ENCODE results near the gene RFX2.
A peak's percentile ranks its signal among the peaks of the same experiment; 100 is the strongest.
"Not testable (repeated sequence)": the region's sequence is repeated elsewhere in the genome, so short reads cannot be mapped to it uniquely, and the experiment has no call there.

Gene RFX2

DNA sequence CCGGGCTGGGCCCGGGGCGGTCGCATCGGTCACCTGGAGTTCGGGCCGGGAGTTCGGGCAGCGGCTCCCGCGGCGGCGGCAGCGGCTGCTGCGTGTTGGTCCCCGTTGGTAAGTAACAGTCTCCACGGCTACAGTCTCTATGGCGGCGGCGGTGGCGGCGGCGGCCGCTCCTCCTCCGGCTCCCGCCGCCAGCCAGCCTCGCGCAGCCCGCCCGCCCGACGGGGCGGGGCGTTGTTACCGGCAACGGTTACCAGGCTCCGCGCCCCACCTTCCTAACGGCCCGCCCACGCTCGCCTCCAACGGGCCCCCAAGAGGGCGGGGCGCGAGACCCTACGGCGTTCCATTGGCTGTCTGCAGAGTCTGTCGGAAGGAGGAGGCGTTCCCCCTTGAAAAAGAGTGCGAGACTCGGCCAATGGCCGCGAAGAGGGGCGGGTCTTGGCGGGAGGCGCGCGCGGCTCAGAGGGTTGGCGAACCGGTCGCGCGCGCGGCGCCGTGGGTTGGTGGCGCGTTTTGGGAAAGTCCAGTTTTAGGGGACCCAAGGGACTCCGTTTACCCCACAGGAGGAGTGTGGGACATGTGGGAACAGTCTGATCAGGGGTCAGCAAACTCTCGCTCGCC lies at the start of gene RFX2:
Gene RFX2 (minus strand): TSS at position 141 of the 618 bp plus-strand sequence. CDS start 63,004 bp downstream, outside the sequence.
- peak; percentile 100 for DNase-seq

GRCh38 chr19:6156033-6156432 lies 45.7 kb upstream of the RFX2 start:
- DNase-seq = peak in 1 of 3 donors; percentile 2

DNA sequence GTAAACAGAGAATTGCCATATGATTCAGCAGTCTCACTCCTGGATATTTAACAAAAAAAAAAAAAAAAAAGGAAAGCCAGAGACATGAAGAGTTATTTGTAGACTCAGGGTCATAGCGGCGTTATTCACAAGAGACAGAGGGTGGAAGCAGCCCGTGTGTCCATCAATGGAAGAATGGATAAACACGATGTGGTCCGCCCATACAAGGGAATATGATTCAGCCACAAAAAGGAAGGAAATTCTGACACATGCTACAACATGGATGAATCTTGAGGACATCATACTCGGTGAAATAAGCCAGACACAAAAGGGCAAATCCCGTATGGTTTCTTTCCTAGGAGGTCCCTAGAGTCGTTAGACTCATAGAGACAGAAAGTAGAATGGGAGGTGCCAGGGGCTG lies 40.0 kb upstream of the RFX2 start:
- no peak for DNase-seq

- no peak for DNase-seq
Measured at GRCh38 chr19:6141217-6141616, 30.9 kb upstream of the RFX2 start.

DNA sequence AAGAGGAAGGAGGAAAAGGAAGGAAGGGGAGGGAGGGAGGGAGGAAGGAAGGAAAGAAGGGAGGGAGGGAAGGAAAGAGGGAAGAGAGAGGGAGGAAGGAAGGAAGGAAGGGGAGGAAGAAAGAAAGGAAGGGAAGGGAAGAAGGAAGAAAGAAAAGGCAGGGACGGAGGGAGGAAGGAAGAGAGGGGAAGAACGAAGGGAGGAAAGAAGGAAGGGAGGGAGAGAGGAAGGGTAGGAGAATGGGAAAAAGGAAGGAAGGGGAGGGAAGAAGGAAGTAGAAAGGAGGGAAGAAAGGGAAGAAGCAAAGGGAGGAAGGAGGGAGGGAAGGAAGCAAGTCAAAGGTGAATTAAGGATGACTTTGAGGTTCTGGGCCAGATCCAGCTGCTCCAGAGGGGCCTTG lies 28.2 kb upstream of the RFX2 start:
- DNase-seq = no peak

- no peak for DNase-seq
Measured at GRCh38 chr19:6138066-6138465, 27.8 kb upstream of the RFX2 start.

- DNase-seq = no peak
Measured at GRCh38 chr19:6133231-6133630, 22.9 kb upstream of the RFX2 start.

DNA sequence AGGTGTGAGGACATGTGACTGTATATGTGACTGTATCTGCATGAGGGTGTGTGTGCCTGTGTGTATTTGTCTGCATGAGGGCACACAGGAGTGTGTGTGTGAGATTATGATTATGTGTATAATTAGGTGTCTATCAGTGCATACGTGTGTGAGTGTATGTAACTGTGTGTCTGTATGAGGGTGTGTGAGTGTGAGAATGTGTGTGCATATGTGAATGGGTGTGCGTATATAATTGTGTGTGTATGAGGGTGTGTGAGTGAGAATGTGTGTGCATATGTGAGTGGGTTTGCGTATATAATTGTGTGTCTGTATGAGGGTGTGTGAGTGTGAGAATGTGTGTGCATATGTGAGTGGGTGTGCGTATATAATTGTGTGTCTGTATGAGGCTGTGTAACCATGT lies 22.2 kb upstream of the RFX2 start:
- DNase-seq = no peak

- no peak for DNase-seq
Measured at GRCh38 chr19:6127716-6128335, 17.5 kb upstream of the RFX2 start.

DNA sequence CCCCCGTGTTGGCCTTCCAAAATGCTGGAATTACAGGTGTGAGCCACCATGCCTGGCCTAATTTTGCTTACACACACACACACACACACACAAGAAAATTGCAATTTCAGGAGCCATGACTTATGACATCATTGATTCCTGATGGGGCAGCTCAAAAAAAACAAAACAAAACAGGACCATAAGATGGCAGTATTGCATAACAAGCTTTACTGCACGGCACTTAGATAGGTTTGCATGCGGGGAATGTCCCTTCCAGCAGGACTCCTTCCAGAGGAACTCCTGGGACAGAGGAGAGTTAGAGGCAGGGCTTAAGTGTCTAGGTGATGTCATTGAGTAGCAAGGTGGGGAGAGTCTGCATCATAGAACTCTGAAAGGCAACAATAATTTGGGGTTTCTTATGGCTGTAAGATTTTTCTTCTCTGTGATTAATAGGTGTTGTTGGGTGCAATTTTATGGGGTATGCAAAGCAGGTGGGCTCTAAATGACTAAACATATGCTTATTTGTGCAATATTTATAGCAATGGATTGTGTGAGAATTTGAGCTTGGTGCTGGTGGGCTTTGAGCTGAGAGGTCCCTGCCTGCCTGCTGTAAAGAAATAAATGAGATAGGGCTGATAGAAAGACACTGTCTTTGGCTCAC lies 16.2 kb upstream of the RFX2 start:
- DNase-seq = peak; percentile 82 to 87 (median 86)

DNA sequence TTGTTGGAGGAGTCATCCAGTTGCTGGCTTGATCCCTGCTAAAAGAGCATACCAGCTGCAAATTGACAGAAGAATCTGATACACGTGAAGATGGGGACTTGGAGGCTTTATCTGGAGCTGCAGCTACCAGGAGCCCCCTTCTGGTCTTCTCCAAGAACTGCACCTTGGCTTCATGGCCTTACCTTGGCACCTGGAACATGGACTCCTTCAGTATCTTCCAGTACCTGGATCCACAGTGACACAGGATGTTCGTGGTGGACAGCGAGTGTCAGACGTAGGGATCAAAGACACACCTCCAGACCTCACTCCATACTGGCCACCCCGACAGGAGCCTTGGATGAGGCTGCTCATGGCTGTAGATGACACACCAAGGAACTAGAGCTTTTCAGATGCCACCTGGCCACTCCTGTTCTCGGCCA lies 15.3 kb upstream of the RFX2 start:
- peak; percentile 79 to 85 (median 81) for DNase-seq

DNA sequence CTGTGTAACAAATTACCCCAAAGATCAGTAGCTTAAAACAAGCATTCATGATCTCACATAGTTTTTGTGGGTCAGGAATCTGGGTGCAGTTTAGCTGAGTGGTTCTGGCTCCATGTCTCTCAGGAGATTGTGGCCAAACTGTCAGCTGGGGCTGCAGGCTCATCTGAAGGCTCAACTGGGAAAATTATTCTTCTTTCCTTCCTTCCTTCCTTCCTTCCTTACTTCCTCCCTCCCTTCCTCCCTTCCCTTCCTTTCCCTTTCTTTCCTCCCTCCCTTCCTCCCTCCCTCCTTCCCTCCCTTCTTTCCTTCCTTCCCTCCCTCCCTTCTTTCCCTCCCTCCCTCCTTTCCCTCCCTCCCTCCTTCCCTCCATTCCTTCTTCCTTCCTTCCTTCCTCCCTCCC lies 8.7 kb upstream of the RFX2 start:
- no peak for DNase-seq

DNA sequence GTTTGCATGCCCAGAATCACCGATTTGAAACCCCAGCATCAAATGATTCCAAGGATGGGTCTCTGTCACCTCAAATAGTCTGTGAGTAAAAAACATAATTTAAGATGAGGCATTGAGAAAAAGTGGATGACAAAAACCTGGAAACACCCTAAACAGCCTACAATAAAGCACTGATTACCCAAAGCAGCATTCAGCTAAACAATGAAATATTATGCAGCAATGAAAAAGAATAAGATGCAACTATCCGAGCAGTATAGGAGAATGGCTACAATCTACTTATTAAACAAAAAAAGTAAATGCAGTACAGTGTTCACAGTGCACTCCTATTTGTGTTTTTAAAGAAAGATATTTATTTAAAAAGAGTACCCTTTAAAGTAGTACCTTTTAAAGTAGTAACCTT lies 7.7 kb upstream of the RFX2 start:
- DNase-seq = no peak

DNA sequence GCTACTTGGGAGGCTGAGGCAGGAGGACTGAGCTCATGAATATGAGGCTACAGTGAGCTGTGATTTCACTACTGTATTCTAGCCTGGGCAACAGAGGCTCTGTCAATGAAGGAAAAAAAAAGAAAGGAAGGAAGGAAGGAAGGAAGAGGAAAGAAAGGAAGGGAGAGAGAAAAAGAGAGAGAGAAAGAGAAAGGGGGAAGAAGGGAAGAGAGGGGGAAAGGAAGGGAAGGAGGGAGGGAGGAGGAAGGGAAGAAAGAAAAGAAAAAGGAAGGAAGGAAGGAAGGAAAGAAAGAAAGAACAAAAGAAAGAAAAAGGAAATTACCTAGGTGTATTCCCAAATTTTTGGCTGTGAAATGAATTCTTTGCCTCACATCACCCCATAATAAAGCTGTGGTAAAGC lies 7.2 kb upstream of the RFX2 start:
- no peak for DNase-seq

- DNase-seq = peak; percentile 29 to 64 (median 35)
Measured at GRCh38 chr19:6116749-6117430, 6.6 kb upstream of the RFX2 start.

GRCh38 chr19:6115992-6116391 lies 5.7 kb upstream of the RFX2 start:
- no peak for DNase-seq

- peak; percentile 86 to 90 (median 88) for DNase-seq
Measured at GRCh38 chr19:6113616-6114188, 3.4 kb upstream of the RFX2 start.

GRCh38 chr19:6109947-6110346 lies 353 bp downstream of the RFX2 start:
- DNase-seq = no peak

DNA sequence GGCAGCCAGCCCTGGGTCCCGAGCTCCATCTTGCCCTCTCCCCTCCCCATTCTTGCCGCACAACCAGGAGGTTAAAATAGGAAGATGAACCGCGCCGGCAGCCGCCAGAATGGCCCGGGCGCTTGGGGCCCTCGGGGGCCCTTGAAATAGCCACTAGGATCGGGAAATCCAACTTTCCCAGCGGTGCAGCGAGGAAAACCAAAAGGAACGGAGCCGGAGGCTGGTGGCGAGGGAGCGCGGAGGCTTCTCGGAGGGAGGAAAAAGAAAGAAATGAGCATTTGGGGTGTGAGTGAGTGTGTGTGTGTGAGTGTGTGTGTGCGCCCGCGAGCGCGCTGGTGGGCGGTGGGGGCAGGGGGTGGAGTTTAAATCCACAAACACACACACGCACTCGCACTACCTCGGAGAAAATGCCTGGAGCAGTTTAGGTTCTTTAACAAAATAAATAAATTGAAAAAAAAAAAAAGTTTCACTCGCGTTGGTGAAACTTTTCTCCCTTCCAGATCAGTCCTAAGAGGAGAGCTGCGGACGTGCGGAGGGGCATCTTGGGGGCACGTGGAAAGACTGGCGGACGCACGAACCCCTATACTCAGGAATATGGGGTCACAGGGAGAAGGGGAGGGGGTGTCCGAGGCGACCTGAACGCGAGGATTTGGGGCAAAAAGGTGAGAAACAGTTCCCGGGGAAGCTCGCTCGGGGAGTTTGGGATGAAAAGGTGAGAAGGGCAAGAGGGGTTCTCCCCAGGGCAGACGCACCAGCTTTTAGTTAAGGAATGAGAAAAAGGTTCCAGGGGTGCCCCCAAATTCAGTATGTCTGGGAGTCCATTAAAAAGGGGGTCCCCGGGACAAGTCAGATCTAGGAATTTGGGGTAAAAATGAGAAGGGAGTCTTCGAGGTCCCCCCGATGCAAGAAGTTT lies 1.3 kb downstream of the RFX2 start:
- DNase-seq = peak; percentile 50 to 77 (median 73)

- DNase-seq = not testable (repeated sequence)
Measured at GRCh38 chr19:6106643-6107294, 3.5 kb downstream of the RFX2 start.

- no peak for DNase-seq
Measured at GRCh38 chr19:6105444-6105843, 4.9 kb downstream of the RFX2 start.

GRCh38 chr19:6103894-6104293 lies 6.4 kb downstream of the RFX2 start:
- DNase-seq = no peak

All from suppressor macrophage treated with lipopolysaccharide for 1 hour (primary cell).